AG04450 (cell line): ENCODE measurements around the gene SPI1. TPM values are rescaled to one million over a fixed set of nuclear protein-coding genes. Genes with fewer than 3 reads are reported as not detected.

Source experiments
- CTCF ChIA-PET: fragments of 300-600, 350-600 bp; formaldehyde crosslinking; extraction: SDS; loops from one replicate; lab custom pipeline; 2022; ENCODE audit warnings: antibody characterized with exemption, inconsistent platforms; lab: Charles Lee
- POLR2A ChIA-PET: fragments of 350-600 bp; formaldehyde crosslinking; extraction: SDS; loops from one replicate; lab custom pipeline; 2021; ENCODE audit warnings: antibody characterized with exemption, inconsistent platforms; lab: Yijun Ruan, JAX
- DNase-seq: peaks from one replicate; pipeline ENCODE4 v3.0.0-alpha.2; 2011; ENCODE audit warnings: low read depth, low spot score
- H3K27ac ChIP-seq: one replicate; pipeline ENCODE4 v1.5.1; 2012; ENCODE audit warnings: low read depth, low read length, control low read depth
- H3K27me3 ChIP-seq: one replicate; pipeline ENCODE4 v1.6.0; 2012; ENCODE audit warnings: low read length; ENCODE audit not compliant: control insufficient read depth, insufficient read depth
- H3K4me3 ChIP-seq: 2 replicates; pipeline ENCODE4 v1.5.1; 2011; ENCODE audit warnings: mild to moderate bottlenecking, low read depth, low read length, control low read depth
- H3K9me3 ChIP-seq: 2 replicates; pipeline ENCODE4 v1.5.1; 2012; ENCODE audit warnings: low read length; ENCODE audit not compliant: control insufficient read depth, insufficient read depth
- CTCF ChIP-seq: IDR thresholded peaks from 2 replicates; pipeline ENCODE4 v1.5.1; 2011; ENCODE audit warnings: low read depth, low read length, control low read depth, inconsistent platforms
- polyA plus RNA-seq: library from polyadenylated mRNA; depleted of rRNA; stranded (reverse); fragments of >200 nt; gene quantifications from 2 replicates; pipeline ENCODE4 v1.2.3, GENCODE V29; 2011

Gene SPI1
- polyA plus RNA-seq, 1 experiment = not detected

GRCh38 chr11:47361419-47361818 is 16.9 kb downstream of the SPI1 start:
- Histone ChIP-seq H3K27me3 (peaks cover 6% of the 10 kb centered on the region), H3K4me3 (no peak overlapping the region), H3K9me3 (no peaks in the 10 kb centered on the region), H3K27ac (no peak overlapping the region)
- DNase-seq = no peak
- CTCF ChIA-PET = interaction anchor here (0.8 kb wide), 1 partner anchor 8 kb away, joined by 3 read pairs; no protein-coding TSS in a partner anchor
- TF ChIP-seq CTCF = no peak
- POLR2A ChIA-PET = interaction anchor here (0.6 kb wide), 1 partner anchor 48 kb away, joined by 3 read pairs; no protein-coding TSS in a partner anchor

DNA sequence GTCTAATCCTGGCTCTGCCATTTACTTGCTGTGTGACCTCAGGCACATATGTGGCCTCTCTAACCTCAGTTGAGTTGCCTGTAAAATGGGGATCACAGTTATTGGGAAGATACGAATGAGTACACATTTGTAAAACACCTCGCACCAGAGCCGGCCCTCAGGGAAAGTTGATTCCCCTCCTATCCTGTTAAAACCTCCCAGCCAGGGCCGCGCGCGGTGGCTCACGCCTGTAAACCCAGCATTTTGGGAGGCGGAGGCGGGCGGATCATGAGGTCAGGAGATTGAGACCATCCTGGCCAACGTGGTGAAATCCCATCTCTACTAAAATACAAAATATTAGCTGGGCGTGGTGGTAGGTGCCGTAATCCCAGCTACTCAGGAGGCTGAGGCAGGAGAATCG is 18.0 kb downstream of the SPI1 start:
- ChIA-PET CTCF (interaction anchor here (0.7 to 0.8 kb wide), 2 partner anchors 9 to 175 kb away, joined by 3 to 5 read pairs; no protein-coding TSS in a partner anchor), POLR2A (interaction anchor here (0.5 kb wide), 1 partner anchor 357 kb away, joined by 3 read pairs; no protein-coding TSS in a partner anchor)
- Histone ChIP-seq H3K9me3 (no peaks in the 10 kb centered on the region), H3K27ac (no peak overlapping the region), H3K4me3 (no peak overlapping the region), H3K27me3 (peaks cover 6% of the 10 kb centered on the region)
- no peak for TF ChIP-seq CTCF
- DNase-seq = no peak

GRCh38 chr11:47359586-47359985 is 18.8 kb downstream of the SPI1 start:
- Histone ChIP-seq H3K9me3 (no peaks in the 10 kb centered on the region), H3K27ac (no peak overlapping the region), H3K4me3 (no peak overlapping the region), H3K27me3 (peaks cover 4% of the 10 kb centered on the region)
- CTCF ChIA-PET = interaction anchor here (0.7 kb wide), 1 partner anchor 175 kb away, joined by 5 read pairs; no protein-coding TSS in a partner anchor
- TF ChIP-seq CTCF = no peak
- DNase-seq = no peak
- POLR2A ChIA-PET = interaction anchor here (0.5 kb wide), 1 partner anchor 356 kb away, joined by 3 read pairs; no protein-coding TSS in a partner anchor

DNA sequence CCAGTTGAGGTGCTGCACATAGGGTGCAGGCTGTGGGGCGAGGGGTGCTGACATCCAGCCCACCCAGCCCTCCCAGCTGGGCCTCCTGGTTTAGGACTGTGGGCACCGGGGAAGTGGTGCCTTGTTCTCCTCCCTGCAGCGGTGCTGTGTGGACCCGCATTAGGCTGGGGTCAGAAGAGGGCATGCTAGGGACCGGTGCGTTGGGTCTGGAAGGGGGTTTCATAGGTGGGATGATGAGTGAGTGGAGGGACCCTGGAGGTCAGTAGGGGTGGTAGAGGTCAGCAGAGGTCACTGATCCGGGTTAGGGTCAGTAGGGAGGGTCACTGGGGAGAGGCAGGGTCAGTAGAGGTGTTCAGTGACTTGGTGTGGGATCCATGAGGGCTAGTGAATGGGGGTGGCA is 19.2 kb downstream of the SPI1 start:
- ChIA-PET CTCF (no interaction called here), POLR2A (no interaction called here)
- no peak overlapping the region for H3K27ac ChIP-seq
- H3K4me3 ChIP-seq = no peak overlapping the region
- no peaks in the 10 kb centered on the region for H3K9me3 ChIP-seq
- H3K27me3 ChIP-seq = no peaks in the 10 kb centered on the region
- DNase-seq = no peak
- no peak for TF ChIP-seq CTCF

DNA sequence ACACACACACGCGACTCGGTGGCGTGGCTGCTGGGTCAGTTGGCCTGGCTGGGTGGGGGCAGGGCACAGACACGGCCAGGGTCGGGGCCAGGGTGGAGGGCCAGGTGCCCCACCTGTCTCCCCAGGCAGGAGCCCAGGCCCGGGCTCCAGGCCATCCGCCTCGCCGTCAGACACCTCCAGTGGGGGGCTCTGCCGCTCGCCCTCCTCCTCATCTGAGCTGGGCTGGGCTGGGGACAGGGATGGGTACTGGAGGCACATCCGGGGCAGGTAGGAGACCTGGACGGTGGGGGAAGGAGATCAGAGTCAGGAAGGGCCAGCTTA is 19.7 kb downstream of the SPI1 start:
- no peak for DNase-seq
- H3K27me3 ChIP-seq = no peaks in the 10 kb centered on the region
- TF ChIP-seq CTCF = no peak
- ChIA-PET CTCF (no interaction called here), POLR2A (no interaction called here)
- H3K27ac ChIP-seq = no peak overlapping the region
- H3K4me3 ChIP-seq = no peak overlapping the region
- H3K9me3 ChIP-seq = no peaks in the 10 kb centered on the region
